Measurements from ENCODE around the gene ZBTB40.

ZBTB40 gene

DNA sequence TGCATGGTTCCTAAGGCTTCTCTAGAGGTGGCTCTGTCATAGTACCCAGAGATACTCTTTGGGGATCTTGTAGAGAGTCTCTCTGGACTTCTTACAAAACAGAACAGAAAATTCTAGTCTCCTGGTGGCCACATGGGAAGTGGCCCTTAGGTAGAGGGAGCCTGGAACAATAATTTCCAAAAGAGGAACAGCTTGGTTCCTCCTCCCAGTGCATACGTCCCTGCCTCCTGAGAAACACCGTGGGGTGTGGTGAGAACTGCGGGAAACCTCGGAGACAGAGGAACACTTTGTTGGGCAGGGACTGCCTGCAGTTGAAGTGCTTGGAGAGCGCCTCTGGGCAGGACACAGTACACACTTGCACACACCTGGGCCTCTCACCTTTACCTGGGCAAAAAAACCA lies 72.8 kb downstream of the ZBTB40 start:
- Histone ChIP-seq H3K79me2 (no peaks in the 10 kb centered on the region), H3K27me3 (ENCODE audit: control insufficient read depth, insufficient read depth, low read length) (no peaks in the 10 kb centered on the region), H2AFZ (no peak overlapping the region), H3K4me1 (no peaks in the 10 kb centered on the region), H3K36me3 (ENCODE audit: control insufficient read depth, insufficient read depth, low read length) (no peaks in the 10 kb centered on the region), H3K27ac (no peak overlapping the region), H3K9ac (no peak overlapping the region), H3K9me3 (ENCODE audit: control insufficient read depth, low read length) (no peaks in the 10 kb centered on the region), H3K4me3 (ENCODE audit: low read depth, low read length) (no peak overlapping the region), H3K4me2 (ENCODE audit: low read length) (no peak overlapping the region)
- TF ChIP-seq, protein P1, sequence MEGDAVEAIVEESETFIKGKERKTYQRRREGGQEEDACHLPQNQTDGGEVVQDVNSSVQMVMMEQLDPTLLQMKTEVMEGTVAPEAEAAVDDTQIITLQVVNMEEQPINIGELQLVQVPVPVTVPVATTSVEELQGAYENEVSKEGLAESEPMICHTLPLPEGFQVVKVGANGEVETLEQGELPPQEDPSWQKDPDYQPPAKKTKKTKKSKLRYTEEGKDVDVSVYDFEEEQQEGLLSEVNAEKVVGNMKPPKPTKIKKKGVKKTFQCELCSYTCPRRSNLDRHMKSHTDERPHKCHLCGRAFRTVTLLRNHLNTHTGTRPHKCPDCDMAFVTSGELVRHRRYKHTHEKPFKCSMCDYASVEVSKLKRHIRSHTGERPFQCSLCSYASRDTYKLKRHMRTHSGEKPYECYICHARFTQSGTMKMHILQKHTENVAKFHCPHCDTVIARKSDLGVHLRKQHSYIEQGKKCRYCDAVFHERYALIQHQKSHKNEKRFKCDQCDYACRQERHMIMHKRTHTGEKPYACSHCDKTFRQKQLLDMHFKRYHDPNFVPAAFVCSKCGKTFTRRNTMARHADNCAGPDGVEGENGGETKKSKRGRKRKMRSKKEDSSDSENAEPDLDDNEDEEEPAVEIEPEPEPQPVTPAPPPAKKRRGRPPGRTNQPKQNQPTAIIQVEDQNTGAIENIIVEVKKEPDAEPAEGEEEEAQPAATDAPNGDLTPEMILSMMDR (IDR thresholded peaks at IDR 0.05), result no peak

DNA sequence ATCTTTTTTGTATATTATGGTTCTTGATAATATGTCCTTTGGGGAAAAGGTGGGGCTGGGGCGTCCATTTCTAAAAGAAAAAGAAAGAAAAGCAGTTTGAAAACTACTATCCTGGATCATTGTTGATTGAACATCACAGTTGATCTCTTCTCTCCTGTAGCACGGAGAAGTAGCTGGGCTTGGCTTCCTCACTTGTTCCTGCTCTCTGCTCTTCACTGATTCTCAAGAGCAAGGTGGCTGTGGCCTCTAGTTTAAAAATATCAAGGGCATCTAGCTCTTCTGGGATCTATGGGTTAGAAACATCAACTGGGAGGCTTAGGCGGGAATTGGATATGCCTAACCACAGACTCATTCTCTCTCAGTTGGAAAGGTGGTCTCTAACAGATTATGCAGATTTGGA lies 73.6 kb downstream of the ZBTB40 start:
- no peak overlapping the region for H2AFZ ChIP-seq
- no peaks in the 10 kb centered on the region for H3K79me2 ChIP-seq
- H3K4me1 ChIP-seq, result no peaks in the 10 kb centered on the region
- H3K9me3 ChIP-seq (ENCODE audit: control insufficient read depth, low read length), result no peaks in the 10 kb centered on the region
- H3K27me3 ChIP-seq (ENCODE audit: control insufficient read depth, insufficient read depth, low read length), result no peaks in the 10 kb centered on the region
- TF ChIP-seq, protein P1 (IDR thresholded peaks at IDR 0.05), result no peak
- H3K9ac ChIP-seq, result no peak overlapping the region
- no peak overlapping the region for H3K4me2 ChIP-seq (ENCODE audit: low read length)
- H3K4me3 ChIP-seq (ENCODE audit: low read depth, low read length), result no peak overlapping the region
- no peak overlapping the region for H3K27ac ChIP-seq
- H3K36me3 ChIP-seq (ENCODE audit: control insufficient read depth, insufficient read depth, low read length), result no peaks in the 10 kb centered on the region

DNA sequence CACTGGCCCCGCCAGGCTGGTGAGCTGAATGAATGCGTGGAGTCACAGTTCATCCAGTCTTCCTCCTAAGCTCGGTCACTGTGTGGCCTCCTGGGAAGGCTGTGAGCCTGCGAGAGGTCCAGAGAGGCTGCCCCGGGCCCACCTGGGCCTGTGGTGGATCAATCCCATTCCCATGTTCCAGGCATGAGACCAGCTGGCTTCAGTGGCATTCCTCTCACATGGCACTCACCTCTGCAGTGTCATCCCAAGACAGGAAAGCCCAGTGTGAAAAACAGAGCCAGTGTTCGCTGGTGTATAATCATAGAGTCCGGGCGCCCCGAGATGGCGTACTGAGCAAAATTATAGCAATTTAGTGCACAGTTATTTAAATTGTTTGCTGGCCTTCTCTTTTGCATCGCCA lies 74.0 kb downstream of the ZBTB40 start:
- no peaks in the 10 kb centered on the region for H3K4me1 ChIP-seq
- no peaks in the 10 kb centered on the region for H3K36me3 ChIP-seq (ENCODE audit: control insufficient read depth, insufficient read depth, low read length)

DNA sequence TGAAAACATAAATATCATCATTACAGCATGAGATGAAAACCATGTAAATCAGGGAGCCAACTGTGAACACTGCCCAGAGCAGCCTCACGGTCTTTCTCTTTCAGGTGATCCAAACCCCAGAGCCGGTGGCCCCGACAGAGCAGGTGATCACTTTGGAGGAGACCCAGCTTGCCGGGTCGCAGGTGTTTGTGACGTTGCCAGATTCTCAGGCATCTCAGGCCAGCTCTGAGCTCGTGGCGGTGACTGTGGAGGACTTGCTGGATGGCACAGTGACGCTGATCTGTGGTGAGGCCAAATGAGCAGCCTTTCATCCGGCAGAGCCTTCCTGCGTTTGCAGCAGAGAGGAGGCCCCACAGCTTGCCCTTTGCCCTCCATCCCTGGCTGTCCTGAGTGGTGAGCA lies 74.4 kb downstream of the ZBTB40 start:
- Histone ChIP-seq H3K4me2 (ENCODE audit: low read length) (no peak overlapping the region), H3K79me2 (no peaks in the 10 kb centered on the region), H3K4me3 (ENCODE audit: low read depth, low read length) (no peak overlapping the region), H3K27me3 (ENCODE audit: control insufficient read depth, insufficient read depth, low read length) (no peaks in the 10 kb centered on the region), H3K9me3 (ENCODE audit: control insufficient read depth, low read length) (no peaks in the 10 kb centered on the region), H3K4me1 (no peaks in the 10 kb centered on the region), H3K9ac (no peak overlapping the region), H2AFZ (no peak overlapping the region), H3K36me3 (ENCODE audit: control insufficient read depth, insufficient read depth, low read length) (no peaks in the 10 kb centered on the region), H3K27ac (no peak overlapping the region)
- TF ChIP-seq, protein P1 (IDR thresholded peaks at IDR 0.05), result no peak

More for the DNA sequence above, 74.0 kb downstream of the ZBTB40 start:
- no peaks in the 10 kb centered on the region for H3K79me2 ChIP-seq
- H2AFZ ChIP-seq, result no peak overlapping the region
- H3K4me2 ChIP-seq (ENCODE audit: low read length), result no peak overlapping the region
- H3K27ac ChIP-seq, result no peak overlapping the region
- no peaks in the 10 kb centered on the region for H3K9me3 ChIP-seq (ENCODE audit: control insufficient read depth, low read length)
- no peak overlapping the region for H3K4me3 ChIP-seq (ENCODE audit: low read depth, low read length)
- H3K9ac ChIP-seq, result no peak overlapping the region
- TF ChIP-seq, protein P1 (IDR thresholded peaks at IDR 0.05), result no peak
- H3K27me3 ChIP-seq (ENCODE audit: control insufficient read depth, insufficient read depth, low read length), result no peaks in the 10 kb centered on the region

DNA sequence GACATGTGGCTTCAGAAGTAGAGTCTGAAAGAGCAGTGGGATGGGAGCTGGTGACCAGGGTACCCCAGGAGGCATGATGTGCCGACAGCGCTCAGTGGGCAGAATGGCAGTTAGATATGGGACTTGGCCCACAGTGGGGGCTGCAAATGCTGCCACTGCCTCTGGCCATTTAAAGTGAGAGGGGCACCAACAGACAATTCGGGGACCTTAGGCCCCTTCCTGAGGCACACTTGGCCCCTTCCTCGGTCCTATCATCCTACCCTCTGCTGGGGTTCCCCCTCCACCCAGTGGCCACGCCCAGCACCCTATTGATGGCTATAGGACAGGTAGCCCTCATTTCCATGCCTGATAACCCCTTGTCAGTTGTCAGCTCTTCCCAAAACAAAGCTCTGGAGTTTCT lies 75.0 kb downstream of the ZBTB40 start:
- no peaks in the 10 kb centered on the region for H3K9me3 ChIP-seq (ENCODE audit: control insufficient read depth, low read length)
- H3K4me1 ChIP-seq, result no peaks in the 10 kb centered on the region
- no peaks in the 10 kb centered on the region for H3K27me3 ChIP-seq (ENCODE audit: control insufficient read depth, insufficient read depth, low read length)
- H2AFZ ChIP-seq, result no peak overlapping the region
- H3K79me2 ChIP-seq, result no peaks in the 10 kb centered on the region
- no peaks in the 10 kb centered on the region for H3K36me3 ChIP-seq (ENCODE audit: control insufficient read depth, insufficient read depth, low read length)
- H3K9ac ChIP-seq, result no peak overlapping the region
- TF ChIP-seq, protein P1 (IDR thresholded peaks at IDR 0.05), result no peak
- H3K27ac ChIP-seq, result no peak overlapping the region
- no peak overlapping the region for H3K4me3 ChIP-seq (ENCODE audit: low read depth, low read length)
- H3K4me2 ChIP-seq (ENCODE audit: low read length), result no peak overlapping the region

Data from parathyroid adenoma (tissue), 2 donors.